OCI-LY7 (cell line): ENCODE results near the gene KIF17. TPM values are rescaled to one million over a fixed set of nuclear protein-coding genes. Genes with fewer than 3 reads are reported as not detected.

ENCODE experiments used
- BruUV-seq: library from RNA; stranded (reverse); fragments of 400-500 nt; replicated peaks from 2 replicates; lab custom pipeline; 2021; lab: Mats Ljungman, UMichigan
- CTCF ChIA-PET: fragments of 300-600 bp; sonication (Branson Sonifier 250); formaldehyde crosslinking; loops from one replicate; lab custom pipeline; 2022; ENCODE audit warnings: antibody characterized with exemption; ENCODE audit not compliant: unreplicated experiment; lab: Charles Lee
- POLR2A ChIA-PET: fragments of 300-600 bp; sonication (Branson Sonifier 250); formaldehyde crosslinking; loops from one replicate; lab custom pipeline; 2022; ENCODE audit warnings: antibody characterized with exemption; lab: Charles Lee
- DNase-seq: peaks from one replicate; pipeline ENCODE4 v3.0.0-alpha.2; 2015; ENCODE audit warnings: low spot score
- H2AFZ ChIP-seq: fragments of 200-600 bp; sonication (generic), shearing (Covaris generic); 2 replicates; pipeline ENCODE4 v1.6.1; 2014; ENCODE audit warnings: mild to moderate bottlenecking, antibody characterized with exemption, low read length, moderate library complexity
- H3K27ac ChIP-seq: fragments of 200-600 bp; sonication (generic); 2 replicates; pipeline ENCODE4 v1.5.1; 2014; ENCODE audit warnings: mixed run types, low read depth, mild to moderate bottlenecking, moderate library complexity, low read length, inconsistent platforms; ENCODE audit not compliant: poor library complexity, severe bottlenecking
- H3K36me3 ChIP-seq: fragments of 200-600 bp; sonication (generic); 2 replicates; pipeline ENCODE4 v1.6.1; 2014; ENCODE audit warnings: mild to moderate bottlenecking, antibody characterized with exemption, low read length, moderate library complexity, mixed read lengths; ENCODE audit not compliant: insufficient read depth
- H3K4me1 ChIP-seq: fragments of 200-600 bp; sonication (generic); 2 replicates; pipeline ENCODE4 v1.5.1; 2014; ENCODE audit warnings: mild to moderate bottlenecking, low read length; ENCODE audit not compliant: insufficient read depth, poor library complexity, severe bottlenecking
- H3K4me2 ChIP-seq: fragments of 200-600 bp; sonication (generic); 2 replicates; pipeline ENCODE4 v1.6.1; 2014; ENCODE audit warnings: mild to moderate bottlenecking, low read length
- H3K4me3 ChIP-seq: fragments of 200-600 bp; sonication (generic); 2 replicates; pipeline ENCODE4 v1.5.1; 2014; ENCODE audit warnings: mild to moderate bottlenecking, low read depth, low read length; ENCODE audit not compliant: poor library complexity, severe bottlenecking
- H3K79me2 ChIP-seq: fragments of 200-600 bp; sonication (generic); 2 replicates; pipeline ENCODE4 v1.6.1; 2016; ENCODE audit warnings: low read depth, mild to moderate bottlenecking, low read length, moderate library complexity, mixed read lengths; ENCODE audit not compliant: insufficient read depth
- H3K9me2 ChIP-seq: fragments of 200-600 bp; sonication (generic); 2 replicates; pipeline ENCODE4 v1.6.1; 2016; ENCODE audit warnings: mild to moderate bottlenecking, low read length, mixed read lengths; ENCODE audit not compliant: insufficient read depth
- H3K9me3 ChIP-seq: fragments of 200-600 bp; sonication (generic); 2 replicates; pipeline ENCODE4 v1.6.1; 2014; ENCODE audit warnings: mild to moderate bottlenecking, mixed run types, low read length, mixed read lengths
- H4K20me1 ChIP-seq: fragments of 200-600 bp; sonication (generic); 2 replicates; pipeline ENCODE4 v1.6.1; 2014; ENCODE audit warnings: mild to moderate bottlenecking, antibody characterized with exemption, low read length, moderate library complexity, mixed read lengths; ENCODE audit not compliant: insufficient read depth
- EZH2phosphoT487 ChIP-seq: fragments of 200-600 bp; sonication (generic); IDR thresholded peaks from 2 replicates; pipeline ENCODE4 v1.6.1; 2018; ENCODE audit warnings: low read depth, borderline replicate concordance, mild to moderate bottlenecking, mixed run types, antibody characterized with exemption, low read length, moderate library complexity, mixed read lengths
- intact Hi-C: fragments of 100-400 bp; cut with micrococcal nuclease; formaldehyde crosslinking; loops from one replicate; pipeline ENCODE4 v1.10.0; 2022; ENCODE audit not compliant: unreplicated experiment
- total RNA-seq, 2 experiments: library from RNA; depleted of rRNA in 1 of 2; stranded (reverse); fragments of >200 nt in 1 of 2; shearing (Covaris generic) in 1 of 2; gene quantifications; 2 replicates each; pipeline ENCODE4 v1.2.3, GENCODE V29; 2014 to 2022
- TF ChIP-seq, protein P1 (sequence below): fragments of 200-600 bp; sonication (generic); conservative IDR thresholded peaks from 2 replicates; pipeline ENCODE4 v1.5.1; 2014; ENCODE audit warnings: mild to moderate bottlenecking, antibody characterized with exemption, low read length, moderate library complexity, mixed read lengths

Gene KIF17
- total RNA-seq, 2 experiments from 2014 or later: 1.1 TPM; not detected in 1

DNA sequence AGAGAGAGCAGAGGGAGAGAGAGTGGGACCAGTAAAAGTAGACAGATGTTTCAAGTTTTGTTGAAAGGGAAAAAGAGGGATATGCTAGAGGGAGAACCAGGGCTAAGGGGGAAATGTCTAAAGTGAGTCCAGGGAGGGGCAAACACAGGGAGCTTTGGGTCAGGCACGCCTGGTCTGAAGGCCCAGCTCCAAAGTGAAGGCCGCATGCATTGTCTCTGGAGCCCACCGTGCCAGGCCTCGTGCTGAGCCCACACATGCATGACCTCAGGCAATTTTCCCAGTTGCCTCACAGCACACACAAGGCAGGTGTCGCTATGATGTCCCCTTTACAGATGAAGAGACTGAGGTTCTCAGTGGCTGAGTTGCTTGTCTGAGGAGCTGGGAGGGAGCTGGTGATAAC, 16.0 kb downstream of the KIF17 start:
- intact Hi-C loops: no loop called here
- DNase-seq: no peak
- CTCF ChIA-PET: no interaction called here
- no peaks in the 10 kb centered on the region for H3K36me3 ChIP-seq
- TF ChIP-seq, protein P1, sequence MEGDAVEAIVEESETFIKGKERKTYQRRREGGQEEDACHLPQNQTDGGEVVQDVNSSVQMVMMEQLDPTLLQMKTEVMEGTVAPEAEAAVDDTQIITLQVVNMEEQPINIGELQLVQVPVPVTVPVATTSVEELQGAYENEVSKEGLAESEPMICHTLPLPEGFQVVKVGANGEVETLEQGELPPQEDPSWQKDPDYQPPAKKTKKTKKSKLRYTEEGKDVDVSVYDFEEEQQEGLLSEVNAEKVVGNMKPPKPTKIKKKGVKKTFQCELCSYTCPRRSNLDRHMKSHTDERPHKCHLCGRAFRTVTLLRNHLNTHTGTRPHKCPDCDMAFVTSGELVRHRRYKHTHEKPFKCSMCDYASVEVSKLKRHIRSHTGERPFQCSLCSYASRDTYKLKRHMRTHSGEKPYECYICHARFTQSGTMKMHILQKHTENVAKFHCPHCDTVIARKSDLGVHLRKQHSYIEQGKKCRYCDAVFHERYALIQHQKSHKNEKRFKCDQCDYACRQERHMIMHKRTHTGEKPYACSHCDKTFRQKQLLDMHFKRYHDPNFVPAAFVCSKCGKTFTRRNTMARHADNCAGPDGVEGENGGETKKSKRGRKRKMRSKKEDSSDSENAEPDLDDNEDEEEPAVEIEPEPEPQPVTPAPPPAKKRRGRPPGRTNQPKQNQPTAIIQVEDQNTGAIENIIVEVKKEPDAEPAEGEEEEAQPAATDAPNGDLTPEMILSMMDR: no peak
- no peak for TF ChIP-seq EZH2phosphoT487
- no peaks in the 10 kb centered on the region for H3K9me3 ChIP-seq
- H3K9me2 ChIP-seq: no peaks in the 10 kb centered on the region
- POLR2A ChIA-PET: no interaction called here
- H3K27ac ChIP-seq: no peak overlapping the region
- no peaks in the 10 kb centered on the region for H4K20me1 ChIP-seq
- no TSS peak for BruUV-seq
- H3K79me2 ChIP-seq: no peaks in the 10 kb centered on the region
- no peak overlapping the region for H3K4me3 ChIP-seq
- H2AFZ ChIP-seq: no peak overlapping the region
- H3K4me2 ChIP-seq: no peak overlapping the region
- no peaks in the 10 kb centered on the region for H3K4me1 ChIP-seq

DNA sequence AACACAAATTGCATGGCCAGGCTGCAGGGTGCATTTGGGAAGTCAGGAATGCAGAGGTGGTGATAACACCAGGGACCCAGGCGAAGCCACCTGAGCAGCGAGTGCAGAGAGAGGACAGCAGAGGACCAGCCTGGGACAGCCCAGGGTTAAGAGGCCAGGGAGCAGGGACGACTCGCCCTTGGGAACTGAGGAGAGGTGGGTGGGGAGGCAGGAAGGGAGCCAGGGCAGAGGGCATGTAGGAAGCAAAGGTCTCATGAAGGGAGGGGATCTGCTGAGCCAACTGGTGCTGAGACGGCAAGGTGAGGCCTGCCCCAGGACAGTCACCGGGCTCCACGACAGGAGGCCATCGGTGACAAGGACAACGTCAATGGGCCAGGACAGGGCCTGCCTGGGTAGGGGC, 16.4 kb downstream of the KIF17 start:
- TF ChIP-seq EZH2phosphoT487: no peak
- TF ChIP-seq, protein P1: no peak
- H3K9me3 ChIP-seq: no peaks in the 10 kb centered on the region
- BruUV-seq: no TSS peak
- H3K36me3 ChIP-seq: no peaks in the 10 kb centered on the region
- no peak overlapping the region for H3K4me2 ChIP-seq
- H2AFZ ChIP-seq: no peak overlapping the region
- intact Hi-C loops: no loop called here
- H3K79me2 ChIP-seq: no peaks in the 10 kb centered on the region
- no peak overlapping the region for H3K4me3 ChIP-seq
- H3K27ac ChIP-seq: no peak overlapping the region
- no peak for DNase-seq
- H3K9me2 ChIP-seq: no peaks in the 10 kb centered on the region
- ChIA-PET CTCF (no interaction called here), POLR2A (no interaction called here)
- no peaks in the 10 kb centered on the region for H4K20me1 ChIP-seq
- no peaks in the 10 kb centered on the region for H3K4me1 ChIP-seq

DNA sequence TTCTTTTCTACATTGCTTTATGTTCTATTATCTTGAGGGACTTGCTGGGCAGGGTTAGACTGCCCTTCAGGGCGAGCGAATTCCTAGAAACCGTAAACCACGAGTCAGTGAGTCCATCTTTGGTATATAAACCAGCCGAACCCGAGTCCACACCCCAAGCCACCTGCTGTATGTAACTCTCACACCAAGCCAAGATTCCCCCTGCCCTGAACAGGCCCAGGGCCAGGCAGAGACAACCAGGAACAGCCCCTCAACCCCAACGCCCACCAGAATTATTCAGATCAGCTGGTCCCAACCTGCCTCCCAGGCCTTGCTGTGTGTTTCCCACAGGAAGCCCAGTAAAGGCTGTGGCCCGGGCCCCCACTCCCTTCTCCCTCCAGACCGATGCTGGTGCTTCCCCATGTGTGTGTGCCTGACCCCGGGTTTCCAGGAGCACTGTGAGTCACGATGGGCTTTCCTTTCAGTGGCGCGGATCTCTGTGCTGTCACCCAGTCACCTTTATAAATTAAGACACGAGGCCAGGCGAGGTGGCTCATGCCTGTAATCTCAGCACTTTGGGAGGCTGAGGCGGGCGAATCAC, 17.1 kb downstream of the KIF17 start:
- Histone ChIP-seq H3K36me3 (no peaks in the 10 kb centered on the region), H3K9me3 (no peaks in the 10 kb centered on the region), H4K20me1 (no peaks in the 10 kb centered on the region), H3K79me2 (no peaks in the 10 kb centered on the region), H2AFZ (no peak overlapping the region), H3K27ac (no peak overlapping the region), H3K4me2 (no peak overlapping the region), H3K4me3 (no peak overlapping the region), H3K4me1 (no peaks in the 10 kb centered on the region), H3K9me2 (no peaks in the 10 kb centered on the region)
- BruUV-seq: no TSS peak
- intact Hi-C loops: no loop called here
- no peak for DNase-seq
- TF ChIP-seq, protein P1: no peak
- no peak for TF ChIP-seq EZH2phosphoT487
- POLR2A ChIA-PET: no interaction called here
- CTCF ChIA-PET: no interaction called here
